SK-N-SH (cell line): ENCODE measurements around the gene SAMD4A.

ENCODE experiments used
- CHD2 ChIP-seq: fragments of 150-350 bp; IDR thresholded peaks from 2 replicates; pipeline ENCODE4 v1.6.1; 2018; ENCODE audit warnings: low read length; ENCODE audit not compliant: partially characterized antibody
- NRF1 ChIP-seq: IDR thresholded peaks from 2 replicates; pipeline ENCODE4 v1.6.1; 2012; ENCODE audit warnings: low read depth, mild to moderate bottlenecking, low read length
- RAD21 ChIP-seq: IDR thresholded peaks from 2 replicates; pipeline ENCODE4 v1.6.1; 2012; ENCODE audit warnings: mild to moderate bottlenecking, low read length
- RFX5 ChIP-seq: IDR thresholded peaks from 2 replicates; pipeline ENCODE4 v1.6.1; 2012; ENCODE audit warnings: mild to moderate bottlenecking, improper control_type of control experiment, low read length
- RXRA ChIP-seq: IDR thresholded peaks from 2 replicates; pipeline ENCODE4 v1.4.0; 2012; ENCODE audit warnings: low read depth, mild to moderate bottlenecking, borderline replicate concordance
- SIN3A ChIP-seq: IDR thresholded peaks from 2 replicates; pipeline ENCODE4 v1.6.1; 2012; ENCODE audit warnings: low read depth, mild to moderate bottlenecking, low read length, moderate library complexity, borderline replicate concordance
- SMC3 ChIP-seq: IDR thresholded peaks from 2 replicates; pipeline ENCODE4 v1.6.1; 2012; ENCODE audit warnings: low read depth, low read length, improper control_type of control experiment
- TAF1 ChIP-seq: IDR thresholded peaks from 2 replicates; pipeline ENCODE4 v1.6.1; 2012; ENCODE audit warnings: low read depth, mild to moderate bottlenecking, low read length, moderate library complexity, borderline replicate concordance
- YY1 ChIP-seq: IDR thresholded peaks from 2 replicates; pipeline ENCODE4 v1.4.0; 2012; ENCODE audit warnings: low read depth, mild to moderate bottlenecking
- TF ChIP-seq, protein P1 (sequence below): fragments of 200-600 bp; sonication (generic); IDR thresholded peaks from 2 replicates; pipeline ENCODE4 v1.6.1; 2017; ENCODE audit warnings: antibody characterized with exemption, mild to moderate bottlenecking, moderate library complexity
- TF ChIP-seq, protein P2 (sequence below): IDR thresholded peaks from 2 replicates; pipeline ENCODE4; 2012
- TF ChIP-seq, protein P3 (sequence below): IDR thresholded peaks from 2 replicates; pipeline ENCODE4 v1.4.0; 2012; ENCODE audit warnings: low read depth

DNA sequence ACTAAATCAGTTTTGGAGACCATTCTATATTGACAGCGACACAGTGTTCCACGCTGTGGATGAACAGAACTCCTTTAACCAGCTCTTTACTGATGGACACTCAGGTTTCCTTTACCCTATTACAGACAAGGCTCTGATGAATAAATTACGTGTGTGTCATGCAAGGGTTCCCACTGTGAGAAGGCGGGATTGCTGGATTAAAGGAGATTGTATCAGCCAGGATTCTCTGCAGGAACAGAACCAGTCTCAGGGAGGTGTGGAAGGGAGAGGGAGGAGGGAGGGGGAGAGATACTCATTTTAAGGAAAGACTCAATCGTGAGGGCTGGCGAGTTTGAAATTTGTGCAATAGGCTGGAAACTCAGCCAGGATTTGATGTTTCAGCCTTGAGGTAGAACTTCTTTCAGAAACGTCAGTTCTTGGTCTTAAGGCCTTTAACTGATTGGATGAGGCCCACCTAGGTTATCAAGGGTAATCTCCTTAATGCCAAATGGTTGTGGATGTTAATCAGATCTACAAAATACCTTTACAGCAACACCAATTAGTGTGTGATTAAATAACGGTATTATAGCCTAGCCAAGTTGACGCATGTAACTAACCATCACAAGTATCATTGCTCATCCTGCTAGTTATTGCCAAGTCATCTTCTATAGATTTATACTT, 231.7 kb downstream of the SAMD4A start:
- TF ChIP-seq RAD21 (no peak), RXRA (no peak), TAF1 (no peak), SIN3A (no peak), SMC3 (no peak), NRF1 (no peak), CHD2 (no peak), YY1 (no peak), RFX5 (no peak)
- TF ChIP-seq, protein P1, sequence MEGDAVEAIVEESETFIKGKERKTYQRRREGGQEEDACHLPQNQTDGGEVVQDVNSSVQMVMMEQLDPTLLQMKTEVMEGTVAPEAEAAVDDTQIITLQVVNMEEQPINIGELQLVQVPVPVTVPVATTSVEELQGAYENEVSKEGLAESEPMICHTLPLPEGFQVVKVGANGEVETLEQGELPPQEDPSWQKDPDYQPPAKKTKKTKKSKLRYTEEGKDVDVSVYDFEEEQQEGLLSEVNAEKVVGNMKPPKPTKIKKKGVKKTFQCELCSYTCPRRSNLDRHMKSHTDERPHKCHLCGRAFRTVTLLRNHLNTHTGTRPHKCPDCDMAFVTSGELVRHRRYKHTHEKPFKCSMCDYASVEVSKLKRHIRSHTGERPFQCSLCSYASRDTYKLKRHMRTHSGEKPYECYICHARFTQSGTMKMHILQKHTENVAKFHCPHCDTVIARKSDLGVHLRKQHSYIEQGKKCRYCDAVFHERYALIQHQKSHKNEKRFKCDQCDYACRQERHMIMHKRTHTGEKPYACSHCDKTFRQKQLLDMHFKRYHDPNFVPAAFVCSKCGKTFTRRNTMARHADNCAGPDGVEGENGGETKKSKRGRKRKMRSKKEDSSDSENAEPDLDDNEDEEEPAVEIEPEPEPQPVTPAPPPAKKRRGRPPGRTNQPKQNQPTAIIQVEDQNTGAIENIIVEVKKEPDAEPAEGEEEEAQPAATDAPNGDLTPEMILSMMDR: no peak
- TF ChIP-seq, protein P2, sequence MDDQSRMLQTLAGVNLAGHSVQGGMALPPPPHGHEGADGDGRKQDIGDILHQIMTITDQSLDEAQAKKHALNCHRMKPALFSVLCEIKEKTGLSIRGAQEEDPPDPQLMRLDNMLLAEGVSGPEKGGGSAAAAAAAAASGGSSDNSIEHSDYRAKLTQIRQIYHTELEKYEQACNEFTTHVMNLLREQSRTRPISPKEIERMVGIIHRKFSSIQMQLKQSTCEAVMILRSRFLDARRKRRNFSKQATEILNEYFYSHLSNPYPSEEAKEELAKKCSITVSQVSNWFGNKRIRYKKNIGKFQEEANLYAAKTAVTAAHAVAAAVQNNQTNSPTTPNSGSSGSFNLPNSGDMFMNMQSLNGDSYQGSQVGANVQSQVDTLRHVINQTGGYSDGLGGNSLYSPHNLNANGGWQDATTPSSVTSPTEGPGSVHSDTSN: no peak
- TF ChIP-seq, protein P3, sequence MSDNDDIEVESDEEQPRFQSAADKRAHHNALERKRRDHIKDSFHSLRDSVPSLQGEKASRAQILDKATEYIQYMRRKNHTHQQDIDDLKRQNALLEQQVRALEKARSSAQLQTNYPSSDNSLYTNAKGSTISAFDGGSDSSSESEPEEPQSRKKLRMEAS: no peak
